GF-D8 (cell line): ENCODE measurements around the gene ZNF724.

ENCODE experiments used
- DNase-seq: peaks from one replicate; lab custom pipeline; 2025; lab: John Stamatoyannopoulos, UW

The ZNF724 gene

DNA sequence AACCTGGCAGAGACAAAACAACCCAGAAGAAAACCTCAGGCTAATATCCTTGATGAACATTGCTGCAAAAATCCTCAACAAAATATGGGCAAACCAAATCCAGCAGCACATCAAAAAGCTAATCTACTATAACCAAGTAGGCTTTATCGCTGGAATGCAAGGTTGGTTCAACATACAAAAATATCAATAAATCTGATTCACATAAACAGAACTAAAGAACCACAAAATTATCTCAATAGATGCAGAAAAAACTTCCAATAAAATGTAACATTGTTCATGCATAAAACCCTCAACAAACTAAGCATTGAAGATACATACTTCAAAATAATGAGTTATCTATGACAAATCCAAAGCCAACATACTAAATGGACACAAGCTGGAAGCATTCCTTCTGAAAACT lies 8.8 kb downstream of the ZNF724 start:
- DNase-seq: no peak

DNA sequence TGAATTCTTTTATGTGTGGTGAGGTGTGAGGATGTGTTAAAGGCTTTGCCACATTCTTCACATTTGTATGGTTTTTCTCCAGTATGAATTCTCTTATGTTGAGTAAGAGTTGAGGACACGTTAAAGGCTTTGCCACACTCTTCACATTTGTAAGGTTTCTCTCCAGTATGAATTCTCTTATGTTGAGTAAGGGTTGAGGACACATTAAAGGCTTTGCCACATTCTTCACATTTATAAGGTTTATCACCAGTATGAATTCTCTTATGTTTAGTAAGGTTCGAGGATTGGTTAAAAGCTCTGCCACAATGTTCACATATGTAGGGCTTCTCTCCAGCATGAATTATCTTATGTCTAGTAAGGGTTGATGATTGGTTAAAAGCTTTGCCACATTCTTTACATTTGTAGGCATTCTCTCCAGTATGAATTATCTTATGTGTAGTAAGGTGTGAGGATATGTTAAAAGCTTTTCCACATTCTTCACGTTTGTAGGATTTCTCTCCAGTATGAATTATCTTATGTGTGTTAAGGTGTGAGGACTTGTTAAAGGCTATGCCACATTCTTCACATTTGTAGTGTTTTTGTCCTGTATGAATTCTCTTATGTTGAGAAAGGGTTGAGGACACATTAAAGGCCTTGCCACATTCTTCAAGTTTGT lies 27.1 kb downstream of the ZNF724 start:
- DNase-seq: no peak

DNA sequence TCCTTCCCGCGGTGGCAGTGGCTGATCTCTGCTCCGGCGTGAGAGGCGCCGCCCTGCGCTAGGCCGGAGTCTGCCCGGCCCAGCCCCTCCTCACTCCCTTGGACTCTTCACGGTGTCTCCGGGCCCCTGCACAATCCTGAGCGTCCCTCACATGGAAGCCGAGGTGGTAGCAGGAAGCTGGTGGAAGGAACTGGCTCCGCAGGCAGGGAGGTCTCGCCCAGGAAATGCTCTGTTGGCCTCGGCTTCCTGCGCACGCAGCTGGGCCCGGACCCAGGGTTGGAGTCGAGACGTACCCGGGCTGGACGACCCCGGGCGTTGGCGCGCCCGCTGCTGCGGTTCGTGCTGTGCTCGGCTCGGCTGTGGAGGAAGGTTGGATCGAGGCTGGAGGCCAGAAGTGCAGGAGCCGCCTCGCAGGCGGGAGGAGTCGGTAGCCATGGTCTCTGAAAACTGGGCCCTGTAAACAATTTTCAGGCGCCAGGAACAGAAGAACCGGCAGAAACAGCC lies 46.3 kb downstream of the ZNF724 start:
- DNase-seq: no peak

DNA sequence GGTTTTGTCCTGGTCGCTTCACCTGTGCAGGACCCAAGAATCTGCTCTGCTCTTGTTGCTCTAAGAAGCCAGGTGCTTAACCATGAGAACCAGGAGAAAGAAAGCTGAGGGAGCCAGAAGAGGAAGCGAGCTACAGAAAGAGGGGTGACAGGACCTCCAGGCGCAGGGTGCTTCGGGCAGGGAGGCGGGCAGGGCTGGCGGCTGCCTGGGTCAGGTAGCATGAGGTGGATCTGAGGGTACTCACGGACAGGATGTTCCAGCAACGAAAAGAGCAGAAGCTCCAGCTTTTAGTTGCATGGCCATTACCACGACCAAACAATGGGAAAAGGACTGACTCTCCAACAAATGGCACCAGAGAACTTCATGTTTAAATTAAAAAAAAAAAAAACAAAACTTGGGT lies 59.9 kb downstream of the ZNF724 start:
- DNase-seq: no peak

DNA sequence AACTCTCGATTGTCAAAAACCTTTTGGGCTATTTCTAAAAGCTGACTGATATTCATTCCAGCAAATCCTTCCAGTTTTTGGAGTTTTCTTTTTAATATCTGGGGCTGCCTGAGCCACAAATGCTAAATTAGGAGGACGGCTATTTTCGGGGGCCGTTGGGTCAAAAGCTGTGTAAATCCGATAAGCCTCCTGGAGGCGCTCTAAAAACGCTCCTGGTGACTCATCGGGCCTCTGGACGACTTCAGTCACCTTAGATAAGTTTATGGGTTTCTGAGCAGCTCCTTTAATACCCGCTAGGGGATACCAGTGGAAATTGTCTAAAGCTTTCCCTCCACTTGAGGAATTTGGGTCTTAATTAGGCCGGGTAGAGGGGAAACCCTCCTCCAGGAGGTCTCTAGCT lies 66.9 kb downstream of the ZNF724 start:
- DNase-seq: no peak
